A549 (cell line): ENCODE measurements around the gene DSC1. TPM values are rescaled to one million over a fixed set of nuclear protein-coding genes. Genes with fewer than 3 reads are reported as not detected.
"Not testable (repeated sequence)": the region's sequence is repeated elsewhere in the genome, so short reads cannot be mapped to it uniquely, and the experiment has no call there.

Experiments used
- ATAC-seq, 2 experiments: fragments of 200-7000 bp in 1 of 2; fragments of >200 bp in 1 of 2; cut with Nextera tagmentation in 1 of 2; cut with Tn5 transposase in 1 of 2; 3 replicates each; pipeline versions ENCODE4 v1.8.0 to v1.9.1; 2018 to 2020; ENCODE audit warnings: mild to moderate bottlenecking in 1 of 2, moderate library complexity in 1 of 2
- CTCF ChIA-PET: fragments of 300-600 bp; sonication (Branson Sonifier 250); formaldehyde crosslinking; extraction: SDS; loops from one replicate; lab custom pipeline; 2021; ENCODE audit warnings: antibody characterized with exemption, inconsistent platforms; lab: Yijun Ruan, JAX
- POLR2A ChIA-PET: fragments of 350-600 bp; formaldehyde crosslinking; extraction: SDS; loops from one replicate; lab custom pipeline; 2021; ENCODE audit warnings: antibody characterized with exemption, inconsistent platforms; lab: Yijun Ruan, JAX
- DNase-seq, 2 experiments: peaks; one replicate each; pipeline versions ENCODE4 v3.0.0 to v3.0.0-alpha.2; 2011 to 2016; ENCODE audit warnings: low read depth in 1 of 2, low spot score in 1 of 2
- FAIRE-seq: peaks from 2 replicates; lab custom pipeline; 2011; peaks lifted over from hg19 to GRCh38; lab: Jason Lieb, UNC
- H3K27ac ChIP-seq, 2 experiments: fragments of >200 bp; sonication (Bioruptor Twin); formaldehyde crosslinking; 3 replicates each; pipeline ENCODE4 v1.5.1; 2016 to 2017
- H3K4me1 ChIP-seq: fragments of >200 bp; sonication (Bioruptor Twin); formaldehyde crosslinking; 3 replicates; pipeline ENCODE4 v1.6.1; 2016
- H3K4me2 ChIP-seq: fragments of >200 bp; sonication (Bioruptor Twin); formaldehyde crosslinking; 3 replicates; pipeline ENCODE4 v1.6.1; 2016
- H3K4me3 ChIP-seq: fragments of >200 bp; sonication (Bioruptor Twin); formaldehyde crosslinking; 3 replicates; pipeline ENCODE4 v1.5.1; 2016
- H3K9me3 ChIP-seq: fragments of >200 bp; sonication (Bioruptor Twin); formaldehyde crosslinking; 3 replicates; pipeline ENCODE4 v1.6.1; 2016
- BHLHE40 ChIP-seq: IDR thresholded peaks from 2 replicates; pipeline ENCODE4 v1.6.1; 2012; ENCODE audit warnings: low read depth, low read length, inconsistent platforms
- CBX8 ChIP-seq: fragments of 200-600 bp; sonication (generic); IDR thresholded peaks from 2 replicates; pipeline ENCODE4 v1.6.1; 2016
- E2F6 ChIP-seq: IDR thresholded peaks from 2 replicates; pipeline ENCODE4 v1.6.1; 2012; ENCODE audit warnings: low read depth, borderline replicate concordance
- FOSL2 ChIP-seq, 2 experiments: fragments of 450-650 bp in 1 of 2; fragments of >200 bp in 1 of 2; sonication (Bioruptor Twin) in 1 of 2; formaldehyde crosslinking; IDR thresholded peaks; 2 replicates each; pipeline versions ENCODE4 v1.5.0 to v1.6.1; 2016 to 2020; ENCODE audit warnings: mild to moderate bottlenecking in 1 of 2, moderate library complexity in 1 of 2
- GATA3 ChIP-seq: IDR thresholded peaks from 2 replicates; pipeline ENCODE4 v1.6.1; 2012; ENCODE audit warnings: borderline replicate concordance
- JUN ChIP-seq, 2 experiments: fragments of >200 bp; sonication (Bioruptor Twin); formaldehyde crosslinking; IDR thresholded peaks; 2 replicates in 1 of 2; 3 replicates in 1 of 2; pipeline ENCODE4 v1.6.1; 2016 to 2017
- KDM1A ChIP-seq: fragments of 200-600 bp; sonication (generic); IDR thresholded peaks from 2 replicates; pipeline ENCODE4 v1.6.1; 2016; ENCODE audit warnings: low read depth, mild to moderate bottlenecking
- KDM5A ChIP-seq: fragments of 200-600 bp; sonication (generic); IDR thresholded peaks from 2 replicates; pipeline ENCODE4 v1.6.1; 2016; ENCODE audit warnings: antibody characterized with exemption, mild to moderate bottlenecking
- NPAS2 ChIP-seq: fragments of 250-450 bp; sonication (Bioruptor Pico); IDR thresholded peaks from 2 replicates; pipeline ENCODE4 v1.8.0; 2022; ENCODE audit warnings: mild to moderate bottlenecking, moderate library complexity, borderline replicate concordance
- PBX3 ChIP-seq: IDR thresholded peaks from 2 replicates; pipeline ENCODE4 v1.6.1; 2012
- RAD21 ChIP-seq, 2 experiments: fragments of >200 bp in 1 of 2; sonication (Bioruptor Twin) in 1 of 2; formaldehyde crosslinking in 1 of 2; IDR thresholded peaks in 1 of 2; conservative IDR thresholded peaks in 1 of 2; 2 replicates in 1 of 2; 3 replicates in 1 of 2; pipeline ENCODE4 v1.6.1; 2012 to 2018; ENCODE audit warnings: inconsistent platforms in 1 of 2
- RNF2 ChIP-seq: fragments of 200-600 bp; sonication (generic); IDR thresholded peaks from 2 replicates; pipeline ENCODE4 v1.6.1; 2016; ENCODE audit warnings: low read depth, mild to moderate bottlenecking, antibody characterized with exemption, moderate library complexity, borderline replicate concordance
- SREBF2 ChIP-seq: fragments of 450-650 bp; IDR thresholded peaks from 2 replicates; pipeline ENCODE4 v1.6.1; 2014; ENCODE audit warnings: mild to moderate bottlenecking, moderate library complexity
- ZC3H11A ChIP-seq: fragments of 450-650 bp; IDR thresholded peaks from 2 replicates; pipeline ENCODE4 v1.6.1; 2014; ENCODE audit warnings: antibody characterized with exemption, mild to moderate bottlenecking
- WGBS: methylation state at CpG from one replicate; pipeline ENCODE4 v1.1.6; 2017; ENCODE audit errors: missing lambda C conversion rate; 5-methylcytosine and 5-hydroxymethylcytosine counted together
- polyA plus RNA-seq, 4 experiments: library from polyadenylated mRNA; depleted of rRNA in 3 of 4; stranded (reverse); fragments of >200 nt; fragmentation: RNase III in 1 of 4; extraction: RNeasy Plus Mini Kit Qiagen cat#74134 plus additional on column Dnase treatment in 1 of 4; gene quantifications; 2 replicates in 3 of 4; 3 replicates in 1 of 4; pipeline ENCODE4 v1.2.3, GENCODE V29; 2011 to 2017
- TF ChIP-seq, protein P1 (sequence below): fragments of >200 bp; sonication (Bioruptor Twin); formaldehyde crosslinking; IDR thresholded peaks from 3 replicates; pipeline ENCODE4 v1.6.1; 2016
- TF ChIP-seq, protein P2 (sequence below): fragments of 150-350 bp; IDR thresholded peaks from 2 replicates; pipeline ENCODE4 v1.6.1; 2014; ENCODE audit warnings: low read depth, mild to moderate bottlenecking, low read length

The DSC1 gene
- polyA plus RNA-seq, 2 of the 4 experiments (the other 2 are of a cell fraction) = not detected

DNA sequence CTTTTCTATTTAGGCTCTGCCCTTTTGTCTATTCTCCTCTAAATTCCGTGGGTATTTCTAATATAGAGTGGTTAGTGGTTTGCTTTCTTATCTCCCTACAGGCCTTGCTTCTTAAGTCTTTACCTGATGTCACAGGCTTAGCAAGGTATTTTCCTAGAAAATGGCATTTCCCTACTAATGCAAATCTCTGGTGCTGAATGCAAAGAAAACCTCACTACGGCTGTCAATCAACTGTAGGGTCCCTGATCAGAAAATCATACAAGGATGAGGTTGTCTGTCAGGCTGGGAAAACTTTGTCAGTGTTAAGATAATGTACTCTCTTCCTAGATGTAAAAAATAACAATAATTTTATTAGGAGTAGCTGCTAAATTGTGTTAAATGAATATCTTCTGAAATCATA lies 27.1 kb upstream of the DSC1 start:
- ChIA-PET POLR2A (no interaction called here), CTCF (no interaction called here)
- DNase-seq = no peak
- no peak overlapping the region for H3K4me2 ChIP-seq
- H3K4me1 ChIP-seq = no peaks in the 10 kb centered on the region
- 52% methylated on average over 2 of the region's 2 CpGs for WGBS
- ATAC-seq = no peak
- H3K27ac ChIP-seq = no peak overlapping the region
- TF ChIP-seq GATA3 = no peak
- TF ChIP-seq ZC3H11A = no peak
- TF ChIP-seq, protein P1, sequence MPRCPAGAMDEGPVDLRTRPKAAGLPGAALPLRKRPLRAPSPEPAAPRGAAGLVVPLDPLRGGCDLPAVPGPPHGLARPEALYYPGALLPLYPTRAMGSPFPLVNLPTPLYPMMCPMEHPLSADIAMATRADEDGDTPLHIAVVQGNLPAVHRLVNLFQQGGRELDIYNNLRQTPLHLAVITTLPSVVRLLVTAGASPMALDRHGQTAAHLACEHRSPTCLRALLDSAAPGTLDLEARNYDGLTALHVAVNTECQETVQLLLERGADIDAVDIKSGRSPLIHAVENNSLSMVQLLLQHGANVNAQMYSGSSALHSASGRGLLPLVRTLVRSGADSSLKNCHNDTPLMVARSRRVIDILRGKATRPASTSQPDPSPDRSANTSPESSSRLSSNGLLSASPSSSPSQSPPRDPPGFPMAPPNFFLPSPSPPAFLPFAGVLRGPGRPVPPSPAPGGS = no peak
- TF ChIP-seq, protein P2, sequence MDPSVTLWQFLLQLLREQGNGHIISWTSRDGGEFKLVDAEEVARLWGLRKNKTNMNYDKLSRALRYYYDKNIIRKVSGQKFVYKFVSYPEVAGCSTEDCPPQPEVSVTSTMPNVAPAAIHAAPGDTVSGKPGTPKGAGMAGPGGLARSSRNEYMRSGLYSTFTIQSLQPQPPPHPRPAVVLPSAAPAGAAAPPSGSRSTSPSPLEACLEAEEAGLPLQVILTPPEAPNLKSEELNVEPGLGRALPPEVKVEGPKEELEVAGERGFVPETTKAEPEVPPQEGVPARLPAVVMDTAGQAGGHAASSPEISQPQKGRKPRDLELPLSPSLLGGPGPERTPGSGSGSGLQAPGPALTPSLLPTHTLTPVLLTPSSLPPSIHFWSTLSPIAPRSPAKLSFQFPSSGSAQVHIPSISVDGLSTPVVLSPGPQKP = no peak
- no peak for TF ChIP-seq RAD21 (conservative IDR thresholded peaks at IDR 0.05 in 1 of 2, IDR thresholded peaks at IDR 0.05 in 1 of 2)
- no peaks in the 10 kb centered on the region for H3K9me3 ChIP-seq
- H3K4me3 ChIP-seq = no peak overlapping the region
- FAIRE-seq = no peak

- H3K4me2 ChIP-seq = no peak overlapping the region
- no peaks in the 10 kb centered on the region for H3K9me3 ChIP-seq
- FAIRE-seq (no peak), ATAC-seq (peak in 1 of 2 experiments; percentile 30; a peak in 2 of 6 replicates), DNase-seq (peak in 1 of 2 experiments; percentile 35)
- H3K4me3 ChIP-seq = no peak overlapping the region
- 60% methylated on average over 4 of the region's 4 CpGs for WGBS
- TF ChIP-seq NPAS2 = no peak
- TF ChIP-seq FOSL2 (IDR thresholded peaks at IDR 0.05) = no peak
- TF ChIP-seq FOSL2 (CRISPR knock-in tag; IDR thresholded peaks at IDR 0.05) = 0 out of 2 replicates have a peak, but pooled peaks have one; percentile 11
- TF ChIP-seq, all 56 proteins: peak for 1
- no peak overlapping the region for H3K27ac ChIP-seq
- H3K4me1 ChIP-seq = no peaks in the 10 kb centered on the region
- ChIA-PET POLR2A (no interaction called here), CTCF (interaction anchor here (1.3 kb wide), 1 partner anchor 12 kb away, joined by 5 read pairs; no protein-coding TSS in a partner anchor)
These were observed 22.7 kb upstream of the DSC1 start for GRCh38 chr18:31185186-31185950.

DNA sequence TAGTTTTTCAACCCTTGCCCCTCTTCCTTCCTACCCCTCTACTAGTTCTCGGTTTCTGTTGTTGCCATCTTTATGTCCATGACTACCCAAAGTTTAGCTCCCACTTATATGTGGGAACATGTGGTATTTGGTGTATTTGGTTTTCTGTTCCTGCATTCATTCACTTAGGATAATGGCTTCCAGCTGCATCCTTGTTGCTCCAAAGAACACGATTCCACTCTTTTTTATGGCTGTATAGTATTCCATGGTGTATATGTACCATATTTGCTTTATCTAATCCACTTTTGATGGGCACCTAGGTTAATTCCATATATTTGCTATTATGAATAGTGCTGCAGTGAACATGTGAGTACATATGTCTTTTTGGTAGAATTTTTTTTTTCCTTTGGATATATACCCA lies 20.6 kb upstream of the DSC1 start:
- DNase-seq (no peak), ATAC-seq (no peak), FAIRE-seq (no peak)
- POLR2A ChIA-PET = no interaction called here
- Histone ChIP-seq H3K9me3 (no peaks in the 10 kb centered on the region), H3K4me1 (no peaks in the 10 kb centered on the region), H3K4me3 (no peak overlapping the region), H3K27ac (no peak overlapping the region), H3K4me2 (no peak overlapping the region)
- WGBS = 38% methylated on average over 2 of the region's 2 CpGs
- CTCF ChIA-PET = interaction anchor here (1.5 kb wide), 1 partner anchor 15 kb away, joined by 3 read pairs; no protein-coding TSS in a partner anchor
- TF ChIP-seq RAD21 (conservative IDR thresholded peaks at IDR 0.05 in 1 of 2, IDR thresholded peaks at IDR 0.05 in 1 of 2) = no peak
- no peak for TF ChIP-seq PBX3
- TF ChIP-seq KDM1A = no peak
- TF ChIP-seq KDM5A = no peak
- TF ChIP-seq JUN (IDR thresholded peaks at IDR 0.05) = no peak
- no peak for TF ChIP-seq CBX8
- no peak for TF ChIP-seq SREBF2
- TF ChIP-seq RNF2 = no peak
- no peak for TF ChIP-seq ZC3H11A
- TF ChIP-seq E2F6 = no peak
- no peak for TF ChIP-seq BHLHE40

- DNase-seq, H3K4me1 ChIP-seq, H3K4me2 ChIP-seq, H3K27ac ChIP-seq, H3K9me3 ChIP-seq, POLR2A ChIA-PET, H3K4me3 ChIP-seq, ATAC-seq, CTCF ChIA-PET, FAIRE-seq: not testable (repeated sequence)
- WGBS = 73% methylated on average over 6 of the region's 6 CpGs
These were observed 14.7 kb upstream of the DSC1 start for GRCh38 chr18:31177369-31177768.
